Neural crest cell (in vitro differentiated cells): ENCODE results near the gene ABCC3. TPM values are rescaled to one million over a fixed set of nuclear protein-coding genes. Genes with fewer than 3 reads are reported as not detected.
A peak's percentile ranks its signal among the peaks of the same experiment; 100 is the strongest.

ENCODE experiments used
- DNase-seq: peaks from one replicate; pipeline ENCODE4 v3.0.0; 2021; ENCODE audit warnings: low read depth, mixed read lengths, low spot score
- H3K27ac Mint-ChIP-seq: one replicate; pipeline ENCODE4 v1.8.0; 2021; ENCODE audit warnings: mild to moderate bottlenecking, mixed read lengths; ENCODE audit not compliant: unreplicated experiment
- H3K27me3 Mint-ChIP-seq: 2 replicates; pipeline ENCODE4 v1.8.0; 2021; ENCODE audit warnings: low read depth, mild to moderate bottlenecking, mixed read lengths
- H3K36me3 Mint-ChIP-seq: 2 replicates; pipeline ENCODE4 v1.8.0; 2021; ENCODE audit warnings: low read depth, mild to moderate bottlenecking, mixed read lengths
- H3K4me1 Mint-ChIP-seq: 2 replicates; pipeline ENCODE4 v1.8.0; 2021; ENCODE audit warnings: mixed read lengths
- H3K4me3 Mint-ChIP-seq: one replicate; pipeline ENCODE4 v1.8.0; 2021; ENCODE audit warnings: mild to moderate bottlenecking, mixed read lengths
- H3K9me3 Mint-ChIP-seq: 2 replicates; pipeline ENCODE4 v1.8.0; 2021; ENCODE audit warnings: mixed read lengths
- total RNA-seq: library from RNA; stranded (reverse); gene quantifications from 2 replicates; pipeline ENCODE4 v1.2.1, GENCODE V29; 2021
- TF ChIP-seq, protein P1 (sequence below): fragments of 200-600 bp; sonication (generic); conservative IDR thresholded peaks from 2 replicates; pipeline ENCODE4 v1.5.0; 2021; ENCODE audit warnings: antibody characterized with exemption, mild to moderate bottlenecking

ABCC3 gene
- total RNA-seq, 1 donor from 2014 or later, result not detected

DNA sequence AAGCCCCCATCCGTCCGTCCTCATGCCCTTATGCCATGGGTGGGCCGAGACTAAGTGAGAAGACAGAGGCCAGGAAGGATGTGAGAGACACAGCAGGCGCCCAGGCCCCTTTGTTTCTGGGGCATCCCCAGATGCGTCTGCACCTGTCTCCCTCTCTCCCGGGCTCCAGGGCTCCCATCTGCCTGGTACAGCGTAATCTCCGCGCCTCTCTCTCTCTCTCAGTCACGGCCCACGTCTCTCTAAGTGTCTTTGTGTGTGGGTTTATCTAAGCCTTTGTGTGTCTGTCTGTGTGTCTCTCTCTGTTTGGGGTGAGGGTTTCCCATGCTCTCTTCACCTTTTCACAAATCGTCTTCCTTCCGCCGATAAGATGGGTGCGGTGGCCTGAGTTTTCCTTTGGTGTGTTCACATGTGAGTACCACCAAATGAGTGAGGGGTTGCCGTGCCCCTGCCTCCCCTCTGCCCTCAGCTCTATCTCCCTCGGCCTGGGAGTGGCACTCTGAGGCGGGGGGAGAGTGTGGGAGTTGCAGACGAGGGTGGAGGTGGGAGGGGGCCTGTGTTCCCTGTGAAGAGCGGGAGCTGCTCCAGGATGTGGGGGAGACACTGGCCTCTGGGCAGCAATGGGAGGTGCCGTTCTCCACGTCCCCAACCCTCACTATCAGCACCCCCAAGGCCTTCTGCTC lies 25.8 kb upstream of the ABCC3 start:
- Mint-ChIP-seq H3K27ac (no peak overlapping the region), H3K9me3 (no peaks in the 10 kb centered on the region), H3K27me3 (no peaks in the 10 kb centered on the region), H3K36me3 (no peaks in the 10 kb centered on the region), H3K4me3 (no peak overlapping the region), H3K4me1 (peaks cover 17% of the 10 kb centered on the region)
- DNase-seq, result no peak
- TF ChIP-seq, protein P1, sequence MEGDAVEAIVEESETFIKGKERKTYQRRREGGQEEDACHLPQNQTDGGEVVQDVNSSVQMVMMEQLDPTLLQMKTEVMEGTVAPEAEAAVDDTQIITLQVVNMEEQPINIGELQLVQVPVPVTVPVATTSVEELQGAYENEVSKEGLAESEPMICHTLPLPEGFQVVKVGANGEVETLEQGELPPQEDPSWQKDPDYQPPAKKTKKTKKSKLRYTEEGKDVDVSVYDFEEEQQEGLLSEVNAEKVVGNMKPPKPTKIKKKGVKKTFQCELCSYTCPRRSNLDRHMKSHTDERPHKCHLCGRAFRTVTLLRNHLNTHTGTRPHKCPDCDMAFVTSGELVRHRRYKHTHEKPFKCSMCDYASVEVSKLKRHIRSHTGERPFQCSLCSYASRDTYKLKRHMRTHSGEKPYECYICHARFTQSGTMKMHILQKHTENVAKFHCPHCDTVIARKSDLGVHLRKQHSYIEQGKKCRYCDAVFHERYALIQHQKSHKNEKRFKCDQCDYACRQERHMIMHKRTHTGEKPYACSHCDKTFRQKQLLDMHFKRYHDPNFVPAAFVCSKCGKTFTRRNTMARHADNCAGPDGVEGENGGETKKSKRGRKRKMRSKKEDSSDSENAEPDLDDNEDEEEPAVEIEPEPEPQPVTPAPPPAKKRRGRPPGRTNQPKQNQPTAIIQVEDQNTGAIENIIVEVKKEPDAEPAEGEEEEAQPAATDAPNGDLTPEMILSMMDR, result no peak

DNA sequence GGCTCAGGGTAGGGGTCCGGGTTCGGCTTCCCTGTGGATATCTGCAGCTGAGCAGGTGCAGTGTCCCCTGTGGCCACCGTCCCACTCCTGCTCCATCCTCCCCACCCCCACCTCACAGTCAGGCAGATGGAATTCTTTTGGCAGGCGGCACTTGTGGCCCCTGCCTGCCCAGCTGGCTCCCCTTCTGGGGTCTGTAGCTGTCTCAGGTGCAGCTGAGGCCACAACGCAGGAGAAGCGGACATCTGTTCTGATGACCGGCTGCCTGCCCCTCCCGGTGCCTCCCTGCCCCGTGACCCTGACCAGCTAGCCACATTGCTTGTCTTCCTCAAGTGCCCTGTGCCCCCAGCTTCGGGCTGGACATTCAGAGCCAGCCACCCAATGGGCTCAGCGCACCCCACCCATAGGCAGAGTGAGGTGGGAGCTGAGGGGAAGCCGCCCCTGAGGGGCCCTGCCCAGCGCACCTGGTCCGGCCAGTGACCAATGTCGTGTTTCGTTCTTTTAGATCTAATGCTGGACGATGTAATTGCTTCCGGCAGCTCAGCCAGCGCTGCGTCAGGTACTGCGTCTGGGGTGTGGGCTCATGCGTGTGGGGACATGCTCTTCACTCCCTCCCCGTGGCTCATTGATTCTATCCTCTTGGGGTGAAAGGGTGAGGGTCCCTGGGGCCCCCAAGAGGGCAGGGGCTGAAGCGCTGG lies 25.2 kb upstream of the ABCC3 start:
- peak overlapping the region; percentile 62 for H3K27ac Mint-ChIP-seq
- peaks cover 17% of the 10 kb centered on the region for H3K4me1 Mint-ChIP-seq
- H3K27me3 Mint-ChIP-seq, result no peaks in the 10 kb centered on the region
- no peak for DNase-seq
- TF ChIP-seq, protein P1, result no peak
- H3K9me3 Mint-ChIP-seq, result no peaks in the 10 kb centered on the region
- no peaks in the 10 kb centered on the region for H3K36me3 Mint-ChIP-seq
- H3K4me3 Mint-ChIP-seq, result no peak overlapping the region

GRCh38 chr17:50611634-50612033 lies 23.0 kb upstream of the ABCC3 start:
- Mint-ChIP-seq H3K4me1 (peaks cover 10% of the 10 kb centered on the region), H3K27ac (no peak overlapping the region), H3K27me3 (no peaks in the 10 kb centered on the region), H3K4me3 (no peak overlapping the region), H3K36me3 (no peaks in the 10 kb centered on the region), H3K9me3 (no peaks in the 10 kb centered on the region)
- TF ChIP-seq, protein P1, result no peak
- DNase-seq, result no peak

GRCh38 chr17:50612281-50612680 lies 22.4 kb upstream of the ABCC3 start:
- H3K9me3 Mint-ChIP-seq, result no peaks in the 10 kb centered on the region
- peaks cover 10% of the 10 kb centered on the region for H3K4me1 Mint-ChIP-seq
- TF ChIP-seq, protein P1, result no peak
- no peak overlapping the region for H3K27ac Mint-ChIP-seq
- H3K4me3 Mint-ChIP-seq, result no peak overlapping the region
- no peaks in the 10 kb centered on the region for H3K36me3 Mint-ChIP-seq
- no peaks in the 10 kb centered on the region for H3K27me3 Mint-ChIP-seq
- DNase-seq, result no peak

DNA sequence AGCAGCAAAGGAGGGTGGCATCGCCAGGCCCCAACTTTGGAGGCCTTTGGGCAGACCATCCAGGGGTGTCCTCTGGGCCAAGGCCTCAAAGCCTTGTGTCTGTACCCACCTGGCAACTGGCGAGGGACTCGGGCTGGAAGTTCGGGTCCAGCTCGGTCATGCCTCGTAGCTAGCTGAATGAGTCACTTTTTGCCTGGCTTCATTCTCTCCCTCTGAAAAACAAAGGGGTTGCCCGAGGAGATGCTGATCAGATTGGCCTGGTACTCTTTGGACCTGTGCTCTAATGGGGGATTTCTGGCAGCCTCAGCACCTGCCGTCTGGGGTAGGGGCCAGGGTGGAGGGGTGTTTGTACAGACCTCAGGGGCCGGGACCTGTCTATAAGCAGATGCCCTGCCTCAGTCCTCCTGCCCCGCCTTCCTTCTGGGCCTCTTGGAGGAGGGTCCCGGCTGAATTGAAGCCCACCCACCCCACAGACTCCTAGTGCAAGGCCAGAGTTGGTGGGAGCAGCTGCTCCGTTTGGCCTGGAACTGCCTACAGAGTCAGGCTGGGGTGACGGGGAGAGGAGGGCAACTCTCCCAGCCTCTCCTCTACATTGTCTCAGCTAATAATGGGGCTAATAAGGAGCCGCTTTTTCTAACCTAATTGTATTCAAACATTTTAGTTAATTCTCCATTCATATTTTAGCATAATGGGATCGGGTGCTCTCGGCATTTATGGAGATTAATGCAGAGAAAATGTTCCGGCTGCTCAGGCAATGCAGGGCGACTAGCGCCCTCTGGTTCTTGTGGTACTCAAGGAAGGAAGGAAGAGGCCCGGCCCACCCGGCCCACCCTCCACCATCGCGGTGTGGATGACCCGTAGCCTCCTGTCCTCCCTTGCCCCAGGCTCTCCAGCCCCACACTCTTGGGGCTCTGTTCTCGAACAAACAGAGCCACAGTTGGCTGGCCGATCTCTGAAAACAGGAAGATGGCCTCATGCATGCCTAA lies 21.4 kb upstream of the ABCC3 start:
- Mint-ChIP-seq H3K27me3 (no peaks in the 10 kb centered on the region), H3K9me3 (no peaks in the 10 kb centered on the region), H3K4me3 (no peak overlapping the region), H3K4me1 (peaks cover 10% of the 10 kb centered on the region), H3K36me3 (no peaks in the 10 kb centered on the region), H3K27ac (no peak overlapping the region)
- TF ChIP-seq, protein P1, result no peak
- no peak for DNase-seq
